HEK293T (cell line): ENCODE data around the gene ZNF618.

Experiments used
- CTCF ChIA-PET: fragments of 350-600 bp; formaldehyde crosslinking; extraction: SDS; loops from one replicate; lab custom pipeline; 2021; ENCODE audit warnings: antibody characterized with exemption, inconsistent platforms; lab: Yijun Ruan, JAX
- POLR2A ChIA-PET: fragments of 350-600 bp; formaldehyde crosslinking; extraction: SDS; loops from one replicate; lab custom pipeline; 2020; ENCODE audit warnings: antibody characterized with exemption, inconsistent platforms; lab: Yijun Ruan, JAX
- DNase-seq: peaks from one replicate; pipeline ENCODE4 v3.0.0; 2012; ENCODE audit warnings: mixed read lengths; ENCODE audit errors: extremely low spot score
- ARNT ChIP-seq: fragments of 450-650 bp; IDR thresholded peaks from 2 replicates; pipeline ENCODE4 v1.6.1; 2017; ENCODE audit warnings: mild to moderate bottlenecking
- BHLHE40 ChIP-seq: fragments of 450-650 bp; IDR thresholded peaks from 2 replicates; pipeline ENCODE4 v1.6.1; 2016; ENCODE audit warnings: mild to moderate bottlenecking, moderate library complexity, borderline replicate concordance
- CTBP1 ChIP-seq: fragments of 450-650 bp; IDR thresholded peaks from 2 replicates; pipeline ENCODE4 v1.6.1; 2016; ENCODE audit warnings: borderline replicate concordance
- ELF4 ChIP-seq: fragments of 450-650 bp; IDR thresholded peaks from 2 replicates; pipeline ENCODE4 v1.6.1; 2017; ENCODE audit warnings: antibody characterized with exemption
- FOXA1 ChIP-seq: fragments of 450-650 bp; IDR thresholded peaks from 2 replicates; pipeline ENCODE4 v1.6.1; 2016; ENCODE audit warnings: mild to moderate bottlenecking
- FOXK2 ChIP-seq: fragments of 450-650 bp; IDR thresholded peaks from 2 replicates; pipeline ENCODE4 v1.6.1; 2016; ENCODE audit warnings: mild to moderate bottlenecking
- FOXM1 ChIP-seq: fragments of 450-650 bp; IDR thresholded peaks from 2 replicates; pipeline ENCODE4 v1.6.1; 2017; ENCODE audit warnings: mild to moderate bottlenecking, borderline replicate concordance
- HDGF ChIP-seq: fragments of 450-650 bp; IDR thresholded peaks from 2 replicates; pipeline ENCODE4 v1.6.1; 2017; ENCODE audit warnings: antibody characterized with exemption, borderline replicate concordance
- L3MBTL2 ChIP-seq: fragments of 450-650 bp; conservative IDR thresholded peaks from 2 replicates; pipeline ENCODE4 v1.6.1; 2016; ENCODE audit warnings: mild to moderate bottlenecking
- LEF1 ChIP-seq: fragments of 450-650 bp; IDR thresholded peaks from 2 replicates; pipeline ENCODE4 v1.6.1; 2017; ENCODE audit warnings: mild to moderate bottlenecking, borderline replicate concordance
- NFRKB ChIP-seq: fragments of 450-650 bp; IDR thresholded peaks from 2 replicates; pipeline ENCODE4 v1.6.1; 2016; ENCODE audit warnings: mild to moderate bottlenecking, moderate library complexity
- SP1 ChIP-seq: fragments of 450-650 bp; IDR thresholded peaks from 2 replicates; pipeline ENCODE4 v1.6.1; 2017
- SUZ12 ChIP-seq: fragments of 450-650 bp; IDR thresholded peaks from 2 replicates; pipeline ENCODE4 v1.6.1; 2016; ENCODE audit warnings: mild to moderate bottlenecking
- TARDBP ChIP-seq: fragments of 450-650 bp; IDR thresholded peaks from 2 replicates; pipeline ENCODE4 v1.6.1; 2016
- ZNF384 ChIP-seq: fragments of 450-650 bp; IDR thresholded peaks from 2 replicates; pipeline ENCODE4 v1.6.1; 2016
- TF ChIP-seq, protein P1 (sequence below): fragments of 450-650 bp; IDR thresholded peaks from 2 replicates; pipeline ENCODE4 v1.6.1; 2016

ZNF618 gene

DNA sequence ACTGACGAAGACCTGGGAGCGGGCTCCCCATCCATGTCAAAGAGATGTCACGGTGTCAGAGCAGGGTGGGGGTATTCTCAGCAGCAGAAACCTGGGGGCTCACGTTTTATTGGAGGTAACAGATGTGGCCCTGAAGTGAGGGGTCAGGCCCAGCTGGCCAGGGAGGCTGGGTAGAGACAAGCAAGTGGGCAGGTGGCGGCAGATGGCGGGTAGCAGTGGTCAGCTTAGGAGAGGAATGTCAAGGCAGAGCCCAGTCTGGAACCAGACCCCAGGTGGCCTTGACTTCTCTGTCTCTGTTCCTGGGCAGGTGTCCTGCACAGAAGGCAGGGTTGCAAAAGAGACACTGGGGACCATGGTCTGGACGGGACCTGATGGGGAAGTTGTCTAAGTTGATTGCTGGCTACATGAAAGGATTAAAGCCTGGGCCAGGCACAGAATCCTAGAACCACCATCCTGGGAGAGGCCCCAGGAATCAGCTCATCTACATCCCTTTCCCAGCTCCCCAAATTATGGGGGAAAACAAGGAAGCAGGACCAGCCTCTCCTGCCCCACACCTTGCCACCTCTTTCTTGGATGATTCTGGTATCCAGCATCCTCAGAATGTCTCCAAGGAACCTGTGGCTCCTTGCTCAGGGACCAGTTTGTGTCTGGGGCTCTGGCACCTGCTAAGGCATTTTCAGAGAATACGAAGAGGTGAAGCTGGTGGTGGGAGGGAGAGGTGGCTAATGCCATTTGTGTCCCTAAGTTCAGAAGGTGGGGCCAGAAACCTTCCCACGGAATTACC is 129.5 kb downstream of the ZNF618 start:
- DNase-seq: no peak
- TF ChIP-seq BHLHE40: no peak
- TF ChIP-seq FOXM1: no peak
- no peak for TF ChIP-seq NFRKB
- no peak for TF ChIP-seq L3MBTL2
- no peak for TF ChIP-seq LEF1
- TF ChIP-seq SP1: no peak
- no peak for TF ChIP-seq TARDBP
- TF ChIP-seq FOXK2: no peak
- ChIA-PET CTCF (no interaction called here), POLR2A (no interaction called here)

DNA sequence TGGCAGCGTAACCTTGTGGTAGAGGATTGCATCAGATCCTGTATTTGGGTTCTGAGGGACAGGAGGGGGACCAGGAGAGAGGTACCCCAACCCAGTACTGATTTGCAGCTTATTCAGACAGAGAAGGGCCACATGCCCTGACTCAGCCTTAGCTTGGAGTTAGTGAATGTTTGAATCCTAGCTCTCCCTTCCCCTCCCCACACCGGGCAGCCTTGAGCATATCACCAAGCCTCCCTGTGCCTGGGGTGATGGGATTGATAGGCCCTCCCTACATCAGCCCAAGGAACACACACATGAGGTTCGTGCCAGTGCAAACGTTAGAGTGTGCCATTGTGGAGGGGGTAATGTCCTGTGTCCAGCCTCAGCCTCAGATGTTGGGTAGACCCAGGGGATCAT is 130.0 kb downstream of the ZNF618 start:
- CTCF ChIA-PET: no interaction called here
- no peak for DNase-seq
- POLR2A ChIA-PET: no interaction called here
- TF ChIP-seq LEF1 (no peak), SUZ12 (no peak), L3MBTL2 (no peak), TARDBP (no peak), SP1 (no peak), ZNF384 (no peak), NFRKB (no peak)

DNA sequence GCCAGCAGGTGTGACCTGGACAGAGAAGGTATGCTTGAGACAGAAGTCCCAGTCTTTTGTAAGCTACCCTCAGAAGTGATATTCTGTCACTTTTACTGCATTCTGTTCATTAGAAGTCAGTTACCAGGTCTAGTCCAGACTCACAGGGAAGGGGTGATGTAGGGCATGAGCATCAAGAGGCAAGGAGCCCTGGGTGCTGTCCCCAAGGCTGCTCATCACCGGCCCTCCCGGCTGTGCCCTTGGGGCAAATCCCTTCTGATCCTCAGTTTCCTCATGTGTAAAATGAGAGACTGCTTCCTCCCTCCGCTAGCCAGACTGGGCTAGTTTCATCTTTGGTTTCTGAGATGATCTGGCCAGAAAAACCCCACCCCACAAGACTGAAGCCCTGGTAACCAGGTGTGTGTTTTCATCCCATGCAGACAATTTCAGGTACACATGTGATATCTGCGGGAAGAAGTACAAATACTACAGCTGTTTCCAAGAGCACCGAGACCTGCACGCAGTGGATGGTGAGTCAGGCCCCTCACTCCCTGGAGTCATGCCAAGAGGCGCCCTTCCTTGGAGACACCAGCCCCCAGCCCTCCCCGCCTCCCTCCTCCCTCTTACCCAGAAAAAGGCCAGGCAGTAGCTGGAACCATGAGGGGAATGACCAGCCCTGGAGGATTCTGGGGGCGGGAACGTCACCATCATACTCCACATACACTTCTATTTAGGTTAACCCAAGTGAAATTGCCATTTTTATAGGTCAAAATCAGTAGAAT is 131.0 kb downstream of the ZNF618 start:
- TF ChIP-seq TARDBP (no peak), HDGF (no peak), ZNF384 (no peak), ELF4 (no peak), BHLHE40 (no peak), CTBP1 (no peak), FOXK2 (no peak), LEF1 (no peak), ARNT (no peak)
- POLR2A ChIA-PET: no interaction called here
- DNase-seq: no peak
- CTCF ChIA-PET: no interaction called here

DNA sequence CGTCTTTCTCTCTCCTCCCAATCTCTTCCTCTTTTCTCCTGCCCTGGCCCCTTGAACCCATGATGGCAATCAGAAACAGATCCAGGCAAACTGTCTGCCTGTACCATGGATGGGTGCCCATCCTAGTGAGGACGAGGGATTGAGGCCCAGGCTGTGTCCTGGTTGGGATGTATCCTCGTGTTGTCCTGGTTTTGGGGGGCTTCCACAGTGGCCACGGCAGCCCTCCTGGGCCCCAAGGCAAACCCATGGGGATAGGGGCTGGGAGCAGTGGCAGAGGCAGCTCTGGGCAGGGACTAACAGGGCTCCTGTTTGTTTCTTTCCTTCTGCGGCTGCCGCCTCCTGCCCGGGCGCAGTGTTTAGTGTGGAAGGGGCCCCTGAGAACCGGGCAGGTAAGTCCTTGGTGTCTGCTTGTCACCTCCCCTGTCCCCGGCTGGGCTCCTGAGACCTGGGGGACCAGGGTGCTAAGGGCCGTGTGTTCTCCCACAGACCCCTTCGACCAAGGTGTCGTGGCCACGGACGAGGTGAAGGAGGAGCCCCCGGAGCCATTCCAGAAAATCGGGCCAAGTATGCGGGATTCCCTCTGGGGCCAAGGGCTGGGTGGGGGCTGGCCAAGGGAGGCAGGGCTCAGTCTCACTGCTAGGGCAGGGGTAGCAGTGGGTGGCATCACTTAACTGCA is 132.0 kb downstream of the ZNF618 start:
- ChIA-PET POLR2A (no interaction called here), CTCF (no interaction called here)
- DNase-seq: no peak
- TF ChIP-seq SUZ12 (no peak), ELF4 (no peak), ZNF384 (no peak), L3MBTL2 (no peak), ARNT (no peak)
- TF ChIP-seq, protein P1, sequence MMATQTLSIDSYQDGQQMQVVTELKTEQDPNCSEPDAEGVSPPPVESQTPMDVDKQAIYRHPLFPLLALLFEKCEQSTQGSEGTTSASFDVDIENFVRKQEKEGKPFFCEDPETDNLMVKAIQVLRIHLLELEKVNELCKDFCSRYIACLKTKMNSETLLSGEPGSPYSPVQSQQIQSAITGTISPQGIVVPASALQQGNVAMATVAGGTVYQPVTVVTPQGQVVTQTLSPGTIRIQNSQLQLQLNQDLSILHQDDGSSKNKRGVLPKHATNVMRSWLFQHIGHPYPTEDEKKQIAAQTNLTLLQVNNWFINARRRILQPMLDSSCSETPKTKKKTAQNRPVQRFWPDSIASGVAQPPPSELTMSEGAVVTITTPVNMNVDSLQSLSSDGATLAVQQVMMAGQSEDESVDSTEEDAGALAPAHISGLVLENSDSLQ: no peak

DNA sequence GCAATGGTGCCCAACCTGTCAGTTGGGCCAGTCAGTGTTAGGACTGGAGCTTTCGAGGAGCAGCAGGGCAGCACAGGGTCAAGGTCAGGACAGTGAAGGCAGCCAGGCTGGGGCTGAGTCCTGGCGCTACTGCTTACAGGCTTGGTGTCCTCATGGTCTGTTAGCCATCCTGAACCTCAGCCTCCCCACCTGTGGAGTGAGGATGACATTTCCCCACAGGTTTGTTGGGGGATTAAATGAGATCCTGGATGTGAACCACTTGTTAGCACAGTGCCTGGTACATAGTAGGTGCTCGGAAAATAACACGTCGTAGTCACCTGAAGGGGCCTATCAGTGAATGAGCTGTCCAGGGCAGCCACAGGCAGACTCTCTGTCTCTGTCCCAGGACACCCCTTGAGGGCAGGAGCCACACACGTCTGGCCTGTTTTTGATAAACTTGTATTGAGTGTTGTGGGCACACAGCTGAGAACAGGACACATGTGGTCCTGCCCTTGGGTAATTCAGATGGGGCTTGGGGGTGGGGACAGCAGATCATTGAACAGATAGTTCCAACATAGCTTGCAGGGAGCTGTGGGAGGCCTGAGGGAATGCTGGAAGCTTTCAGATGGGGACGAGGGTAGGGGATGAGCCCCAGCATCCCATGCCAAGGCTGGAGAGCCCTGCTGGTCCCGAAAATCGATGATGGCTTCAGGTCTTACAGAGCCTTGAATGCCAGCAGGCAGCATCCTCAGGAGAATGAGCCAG is 132.7 kb downstream of the ZNF618 start:
- no peak for DNase-seq
- CTCF ChIA-PET: no interaction called here
- POLR2A ChIA-PET: no interaction called here
- no peak for TF ChIP-seq FOXA1
- TF ChIP-seq, protein P1: no peak
- TF ChIP-seq L3MBTL2: no peak
- TF ChIP-seq SP1: no peak
- no peak for TF ChIP-seq BHLHE40
- no peak for TF ChIP-seq SUZ12
- no peak for TF ChIP-seq NFRKB
- no peak for TF ChIP-seq ARNT
- TF ChIP-seq ELF4: no peak
- TF ChIP-seq FOXK2: no peak
- no peak for TF ChIP-seq TARDBP
- TF ChIP-seq ZNF384: no peak
- no peak for TF ChIP-seq LEF1
- no peak for TF ChIP-seq FOXM1
- TF ChIP-seq HDGF: no peak
- TF ChIP-seq CTBP1: no peak

DNA sequence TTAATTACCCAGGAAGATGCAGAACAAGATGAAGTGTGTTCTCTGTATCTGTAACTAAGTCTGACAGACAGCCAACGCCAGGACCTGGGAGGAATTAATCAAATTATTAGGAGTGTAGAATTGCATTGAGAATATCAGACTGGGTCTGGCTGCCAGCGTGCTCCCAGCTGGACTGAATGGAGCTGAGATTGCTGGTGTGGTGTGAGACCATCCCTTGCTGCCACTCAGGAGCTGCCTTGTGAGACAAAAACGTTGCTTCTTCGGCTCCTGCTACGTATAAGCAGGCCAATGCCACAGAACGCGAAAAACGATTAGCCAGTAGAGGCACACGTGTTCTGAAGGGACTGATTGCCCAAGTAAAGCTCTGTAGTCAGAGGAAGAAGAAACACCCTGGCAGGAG is 135.2 kb downstream of the ZNF618 start:
- no peak for DNase-seq
- TF ChIP-seq FOXA1 (no peak), BHLHE40 (no peak)
- ChIA-PET POLR2A (no interaction called here), CTCF (interaction anchor here (0.7 kb wide), 1 partner anchor 71 kb away, joined by 3 read pairs; no protein-coding TSS in a partner anchor)
